Right ventricle myocardium inferior (tissue), 1 donor: ENCODE measurements around the gene CUBN. TPM values are rescaled to one million over a fixed set of nuclear protein-coding genes. Genes with fewer than 3 reads are reported as not detected.

Source experiments
- total RNA-seq: library from RNA; stranded (reverse); fragmentation: NEBNext Ultra II Directional; extraction: Animal tissue kit (Norgen Biotek cat#: 25700); gene quantifications from one replicate; pipeline ENCODE4 v1.2.1, GENCODE V29; 2021
- donor health status: DM: no; HTN: yes; CAD: no; lungs with severe emphysema.

CUBN gene
- total RNA-seq, 1 donor from 2014 or later = 0.92 TPM

Other genes with a start within 250 kb of the CUBN start
- gene TRDMT1, start 71.9 kb upstream of the CUBN start, total RNA-seq = 4.5 TPM
- gene VIM, start 98.4 kb upstream of the CUBN start, total RNA-seq = 447 TPM